Measurements from ENCODE around the gene P3H2.

GRCh38 chr3:190142041-190142440 lies 21.3 kb upstream of the P3H2 start:
- TF ChIP-seq, protein P1, sequence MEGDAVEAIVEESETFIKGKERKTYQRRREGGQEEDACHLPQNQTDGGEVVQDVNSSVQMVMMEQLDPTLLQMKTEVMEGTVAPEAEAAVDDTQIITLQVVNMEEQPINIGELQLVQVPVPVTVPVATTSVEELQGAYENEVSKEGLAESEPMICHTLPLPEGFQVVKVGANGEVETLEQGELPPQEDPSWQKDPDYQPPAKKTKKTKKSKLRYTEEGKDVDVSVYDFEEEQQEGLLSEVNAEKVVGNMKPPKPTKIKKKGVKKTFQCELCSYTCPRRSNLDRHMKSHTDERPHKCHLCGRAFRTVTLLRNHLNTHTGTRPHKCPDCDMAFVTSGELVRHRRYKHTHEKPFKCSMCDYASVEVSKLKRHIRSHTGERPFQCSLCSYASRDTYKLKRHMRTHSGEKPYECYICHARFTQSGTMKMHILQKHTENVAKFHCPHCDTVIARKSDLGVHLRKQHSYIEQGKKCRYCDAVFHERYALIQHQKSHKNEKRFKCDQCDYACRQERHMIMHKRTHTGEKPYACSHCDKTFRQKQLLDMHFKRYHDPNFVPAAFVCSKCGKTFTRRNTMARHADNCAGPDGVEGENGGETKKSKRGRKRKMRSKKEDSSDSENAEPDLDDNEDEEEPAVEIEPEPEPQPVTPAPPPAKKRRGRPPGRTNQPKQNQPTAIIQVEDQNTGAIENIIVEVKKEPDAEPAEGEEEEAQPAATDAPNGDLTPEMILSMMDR (IDR thresholded peaks at IDR 0.05; ENCODE audit: poor library complexity): no peak
- TF ChIP-seq EZH2 (IDR thresholded peaks at IDR 0.05; ENCODE audit: borderline replicate concordance): no peak

Data from hepatocyte (in vitro differentiated cells).